Neural crest cell (in vitro differentiated cells): ENCODE data around the gene TMPRSS9. TPM values are rescaled to one million over a fixed set of nuclear protein-coding genes. Genes with fewer than 3 reads are reported as not detected.
"Not testable (repeated sequence)": the region's sequence is repeated elsewhere in the genome, so short reads cannot be mapped to it uniquely, and the experiment has no call there.

Experiments used
- DNase-seq: peaks from one replicate; pipeline ENCODE4 v3.0.0; 2021; ENCODE audit warnings: low read depth, mixed read lengths, low spot score
- H3K27ac Mint-ChIP-seq: one replicate; pipeline ENCODE4 v1.8.0; 2021; ENCODE audit warnings: mild to moderate bottlenecking, mixed read lengths; ENCODE audit not compliant: unreplicated experiment
- H3K27me3 Mint-ChIP-seq: 2 replicates; pipeline ENCODE4 v1.8.0; 2021; ENCODE audit warnings: low read depth, mild to moderate bottlenecking, mixed read lengths
- H3K36me3 Mint-ChIP-seq: 2 replicates; pipeline ENCODE4 v1.8.0; 2021; ENCODE audit warnings: low read depth, mild to moderate bottlenecking, mixed read lengths
- H3K4me1 Mint-ChIP-seq: 2 replicates; pipeline ENCODE4 v1.8.0; 2021; ENCODE audit warnings: mixed read lengths
- H3K4me3 Mint-ChIP-seq: one replicate; pipeline ENCODE4 v1.8.0; 2021; ENCODE audit warnings: mild to moderate bottlenecking, mixed read lengths
- H3K9me3 Mint-ChIP-seq: 2 replicates; pipeline ENCODE4 v1.8.0; 2021; ENCODE audit warnings: mixed read lengths
- CTCF ChIP-seq: fragments of 200-600 bp; sonication (generic); conservative IDR thresholded peaks from 2 replicates; pipeline ENCODE4 v1.5.0; 2021; ENCODE audit warnings: antibody characterized with exemption, mild to moderate bottlenecking
- total RNA-seq: library from RNA; stranded (reverse); gene quantifications from 2 replicates; pipeline ENCODE4 v1.2.1, GENCODE V29; 2021

The TMPRSS9 gene
- total RNA-seq, 1 donor from 2014 or later: 0.12 TPM

GRCh38 chr19:2413159-2413558, 53.1 kb downstream of the TMPRSS9 start:
- Mint-ChIP-seq H3K27ac (no peak overlapping the region), H3K36me3 (no peaks in the 10 kb centered on the region), H3K4me1 (no peaks in the 10 kb centered on the region), H3K4me3 (no peak overlapping the region), H3K27me3 (peaks cover 11% of the 10 kb centered on the region), H3K9me3 (no peaks in the 10 kb centered on the region)
- DNase-seq: no peak
- TF ChIP-seq CTCF: no peak

GRCh38 chr19:2413629-2414028, 53.6 kb downstream of the TMPRSS9 start:
- H3K4me3 Mint-ChIP-seq: no peak overlapping the region
- no peak for TF ChIP-seq CTCF
- no peak for DNase-seq

GRCh38 chr19:2415281-2415972, 55.4 kb downstream of the TMPRSS9 start:
- no peak for DNase-seq
- Mint-ChIP-seq H3K27ac (no peak overlapping the region), H3K4me1 (no peaks in the 10 kb centered on the region), H3K27me3 (peaks cover 6% of the 10 kb centered on the region), H3K36me3 (no peaks in the 10 kb centered on the region), H3K9me3 (no peaks in the 10 kb centered on the region), H3K4me3 (no peak overlapping the region)
- TF ChIP-seq CTCF: no peak

More at GRCh38 chr19:2413629-2414028, 53.6 kb downstream of the TMPRSS9 start:
- H3K9me3 Mint-ChIP-seq: no peaks in the 10 kb centered on the region
- no peaks in the 10 kb centered on the region for H3K36me3 Mint-ChIP-seq
- H3K27me3 Mint-ChIP-seq: peaks cover 11% of the 10 kb centered on the region
- no peak overlapping the region for H3K27ac Mint-ChIP-seq
- no peaks in the 10 kb centered on the region for H3K4me1 Mint-ChIP-seq

- no peak for TF ChIP-seq CTCF
These were observed 55.9 kb downstream of the TMPRSS9 start for GRCh38 chr19:2415973-2416319.

DNA sequence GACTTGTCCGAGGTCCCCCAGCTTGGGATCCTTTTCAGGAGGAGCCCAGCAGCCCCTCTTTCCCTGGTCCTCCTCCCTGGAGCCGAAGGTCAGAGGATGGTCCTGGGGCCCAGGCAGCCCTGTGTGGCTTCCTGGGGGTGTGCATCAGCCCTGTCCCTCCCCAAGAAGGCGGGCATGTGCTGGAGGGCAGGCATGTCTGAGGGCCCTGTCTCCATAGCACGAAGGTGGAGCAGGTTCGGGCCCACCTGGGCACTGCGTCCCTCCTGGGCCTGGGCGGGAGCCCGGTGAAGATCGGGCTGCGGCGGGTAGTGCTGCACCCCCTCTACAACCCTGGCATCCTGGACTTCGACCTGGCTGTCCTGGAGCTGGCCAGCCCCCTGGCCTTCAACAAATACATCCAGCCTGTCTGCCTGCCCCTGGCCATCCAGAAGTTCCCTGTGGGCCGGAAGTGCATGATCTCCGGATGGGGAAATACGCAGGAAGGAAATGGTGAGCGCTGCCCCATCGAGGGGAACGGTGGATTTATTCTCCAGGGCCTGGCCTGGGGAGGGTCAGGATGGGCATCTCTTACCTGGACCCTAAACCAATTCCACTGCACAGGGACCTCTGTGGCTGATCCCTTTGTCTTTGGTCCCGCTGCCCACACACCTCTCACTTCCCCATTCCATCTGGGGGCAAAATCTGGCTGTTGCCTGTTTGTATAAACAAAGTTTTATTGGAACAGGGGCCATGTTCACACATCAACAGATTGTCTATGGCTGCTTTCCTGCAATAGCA, 56.4 kb downstream of the TMPRSS9 start:
- peaks cover 4% of the 10 kb centered on the region for H3K27me3 Mint-ChIP-seq
- no peak overlapping the region for H3K4me3 Mint-ChIP-seq
- no peaks in the 10 kb centered on the region for H3K4me1 Mint-ChIP-seq
- H3K9me3 Mint-ChIP-seq: no peaks in the 10 kb centered on the region
- TF ChIP-seq CTCF: no peak
- no peaks in the 10 kb centered on the region for H3K36me3 Mint-ChIP-seq
- no peak overlapping the region for H3K27ac Mint-ChIP-seq
- DNase-seq: no peak

More at GRCh38 chr19:2415973-2416319, 55.9 kb downstream of the TMPRSS9 start:
- Mint-ChIP-seq H3K9me3 (no peaks in the 10 kb centered on the region), H3K4me3 (no peak overlapping the region), H3K27me3 (peaks cover 4% of the 10 kb centered on the region), H3K36me3 (no peaks in the 10 kb centered on the region), H3K4me1 (no peaks in the 10 kb centered on the region), H3K27ac (no peak overlapping the region)
- no peak for DNase-seq

GRCh38 chr19:2417436-2417835, 57.4 kb downstream of the TMPRSS9 start:
- H3K4me1 Mint-ChIP-seq, H3K27me3 Mint-ChIP-seq, DNase-seq, H3K27ac Mint-ChIP-seq, H3K4me3 Mint-ChIP-seq, H3K9me3 Mint-ChIP-seq, H3K36me3 Mint-ChIP-seq: not testable (repeated sequence)
